GM18508 (cell line): ENCODE results near the gene RAD51AP2.
"Not testable (repeated sequence)": the region's sequence is repeated elsewhere in the genome, so short reads cannot be mapped to it uniquely, and the experiment has no call there.

Experiments
- ATAC-seq: cut with Tn5 transposase; IDR thresholded peaks from one replicate; pipeline ENCODE4 v1.9.1; 2021; ENCODE audit warnings: moderate number of reproducible peaks; ENCODE audit not compliant: insufficient read depth, unreplicated experiment

Gene RAD51AP2

DNA sequence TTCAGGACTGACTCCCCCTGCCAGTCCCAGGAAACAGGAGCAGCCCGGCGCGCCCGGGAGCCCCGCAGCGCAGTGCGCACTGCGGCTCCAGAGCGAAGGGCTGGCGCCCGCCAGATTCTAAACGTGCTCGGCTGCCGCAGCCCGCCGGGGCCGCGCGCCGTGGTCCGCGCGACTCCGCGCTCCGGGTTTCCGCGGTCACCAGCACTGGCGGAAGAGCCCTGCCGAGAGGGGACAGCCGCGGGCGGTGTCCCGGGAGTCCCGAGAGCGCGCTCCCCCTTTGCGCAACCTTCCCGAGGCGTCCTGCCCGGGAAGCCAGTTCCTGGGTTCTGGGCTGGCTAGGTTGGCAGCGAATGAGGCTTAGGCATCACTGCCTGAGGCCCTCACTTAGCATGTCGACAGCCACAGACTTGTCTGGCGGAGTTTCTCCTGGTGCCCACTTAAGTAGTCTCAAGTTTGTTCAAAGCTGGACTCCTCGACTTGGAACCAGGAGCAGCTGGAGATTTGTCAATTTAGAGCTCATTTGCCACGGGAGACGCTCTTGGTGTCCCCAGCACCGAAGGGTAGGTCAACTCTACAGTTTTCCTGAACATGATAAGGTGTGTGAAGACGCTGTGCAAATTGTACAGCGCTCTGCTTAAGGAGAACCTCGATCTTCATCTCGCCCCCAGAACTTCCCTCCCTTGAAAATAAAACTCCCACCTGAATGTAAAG lies 20.8 kb upstream of the RAD51AP2 start:
- no peak for ATAC-seq

DNA sequence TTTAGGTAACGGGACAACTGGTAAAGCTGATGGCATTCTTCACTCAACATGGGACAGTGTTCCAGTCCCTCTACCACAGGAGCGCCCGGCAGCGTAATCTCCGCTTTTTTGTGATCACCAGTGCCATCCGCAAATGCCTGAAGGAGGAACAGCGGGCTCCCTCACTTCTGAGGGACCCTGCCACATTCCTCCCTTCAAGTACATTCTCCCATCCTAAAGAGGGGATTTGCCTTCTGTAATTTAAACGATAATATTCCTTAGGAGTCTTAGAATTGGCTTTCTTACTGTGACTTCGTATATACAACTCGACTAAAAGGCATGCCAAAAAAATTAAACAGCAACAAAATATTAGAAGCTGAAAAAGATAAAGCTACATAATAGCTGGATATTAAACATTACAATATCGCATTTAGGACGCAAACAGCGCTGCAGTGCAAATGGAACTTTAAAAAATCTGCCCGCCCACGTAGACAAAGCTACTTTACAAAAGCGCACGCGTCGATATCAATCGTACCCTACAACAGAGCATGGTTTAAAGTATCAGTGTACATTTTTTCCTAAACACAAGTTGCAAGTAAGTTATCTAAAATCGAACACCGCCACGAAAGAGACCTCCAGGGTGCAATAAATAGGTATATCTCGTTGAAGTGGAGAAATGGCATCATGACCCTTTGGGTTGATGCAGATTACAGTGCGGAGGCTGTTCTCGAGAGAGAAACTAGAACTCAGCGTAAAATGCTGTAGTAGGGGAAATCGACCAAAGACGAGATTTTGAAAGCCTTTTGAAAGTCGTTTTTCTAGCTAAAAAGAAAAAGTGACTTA lies 20.0 kb upstream of the RAD51AP2 start:
- ATAC-seq = no peak

DNA sequence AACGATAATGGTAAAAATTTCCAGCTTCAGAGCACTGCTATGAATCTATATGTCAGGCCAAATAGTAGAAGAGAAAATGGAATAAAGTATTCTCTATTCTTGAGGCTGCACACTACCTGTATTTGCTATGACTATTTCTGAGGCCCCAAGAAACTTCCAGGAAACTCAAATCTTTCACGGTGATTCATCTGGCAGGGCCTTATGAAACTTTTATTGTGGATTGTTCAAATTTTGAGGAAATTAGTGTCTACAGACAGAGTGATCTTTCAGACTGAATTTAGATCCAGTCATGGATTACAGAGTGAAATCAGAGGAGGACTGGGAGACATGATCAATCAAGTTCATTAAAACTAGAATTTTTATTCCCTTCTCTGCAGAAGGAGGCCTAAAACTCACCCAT lies 18.2 kb upstream of the RAD51AP2 start:
- ATAC-seq = no peak

DNA sequence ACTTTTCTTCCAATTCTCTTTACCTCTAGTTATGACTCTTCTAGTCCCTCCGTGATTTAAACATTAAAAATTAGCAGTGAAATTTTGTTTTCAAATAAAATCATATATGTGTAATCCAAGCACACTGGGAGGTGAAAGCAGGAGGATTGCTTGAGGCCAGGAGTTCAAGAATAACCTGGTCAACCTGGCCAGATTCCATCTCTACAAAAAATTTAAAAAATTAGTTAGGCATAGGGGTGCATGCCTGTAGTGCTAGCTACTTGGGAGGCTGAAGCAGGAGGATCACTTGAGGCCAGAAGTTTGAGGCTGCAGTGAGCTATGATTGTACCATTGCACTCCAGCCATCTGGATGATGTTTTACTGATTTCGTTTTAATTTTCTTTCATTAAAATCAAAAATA lies 15.3 kb upstream of the RAD51AP2 start:
- ATAC-seq = no peak

DNA sequence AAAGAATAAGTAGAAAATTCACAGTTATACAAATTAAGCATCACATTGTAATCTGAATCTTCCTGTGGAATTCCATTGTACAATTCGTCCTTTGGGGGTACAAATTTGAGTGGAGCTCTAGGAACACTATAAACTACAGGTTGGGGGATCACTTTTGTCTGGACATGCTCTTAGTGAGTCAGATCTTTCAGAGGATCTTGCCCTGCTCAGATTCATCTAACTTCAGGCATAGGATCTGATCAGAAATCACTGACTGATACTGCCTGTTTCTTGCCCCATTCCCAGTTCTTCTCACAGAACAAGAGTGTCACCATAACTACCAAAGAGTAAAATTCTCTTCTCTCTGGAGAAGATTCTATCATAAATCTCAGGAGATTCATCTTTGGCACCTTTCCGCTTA lies 11.5 kb upstream of the RAD51AP2 start:
- ATAC-seq = no peak

DNA sequence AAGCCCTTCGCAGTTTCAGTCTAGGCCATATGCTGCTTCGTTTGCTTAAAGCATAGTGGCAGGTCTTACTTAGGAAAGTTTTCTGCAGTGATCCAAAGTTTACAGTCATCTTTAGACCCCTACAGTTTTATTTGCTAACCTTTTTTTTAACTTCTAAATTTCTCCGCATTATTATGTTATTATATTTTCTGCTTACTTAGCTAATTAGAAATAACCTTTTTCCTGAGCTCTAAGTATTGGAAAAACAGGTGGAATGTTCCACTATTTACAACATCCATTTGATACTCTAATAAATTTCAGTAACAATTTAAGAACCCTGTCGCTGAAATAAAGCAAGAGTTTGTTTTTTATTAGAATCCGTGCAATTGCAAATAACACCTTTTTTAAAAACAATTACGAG lies 4.1 kb upstream of the RAD51AP2 start:
- no peak for ATAC-seq

DNA sequence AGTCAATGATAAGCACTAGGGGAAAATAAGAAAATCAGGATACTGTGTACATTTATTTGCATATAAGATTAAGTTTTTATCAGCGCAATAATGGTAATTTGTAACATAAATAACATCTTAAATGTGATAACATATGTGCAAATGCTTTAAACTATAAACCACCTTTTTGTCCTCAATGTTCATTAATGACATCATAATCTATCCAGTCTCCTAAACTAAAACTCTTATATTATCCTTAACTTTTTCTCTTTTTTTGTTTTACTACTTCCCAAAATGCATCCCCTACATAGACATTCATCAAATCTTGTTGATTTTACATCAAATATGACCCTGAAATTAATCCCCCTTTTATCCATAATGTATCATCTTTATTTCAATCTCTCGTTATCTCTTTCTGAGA lies 3.4 kb upstream of the RAD51AP2 start:
- ATAC-seq = no peak

DNA sequence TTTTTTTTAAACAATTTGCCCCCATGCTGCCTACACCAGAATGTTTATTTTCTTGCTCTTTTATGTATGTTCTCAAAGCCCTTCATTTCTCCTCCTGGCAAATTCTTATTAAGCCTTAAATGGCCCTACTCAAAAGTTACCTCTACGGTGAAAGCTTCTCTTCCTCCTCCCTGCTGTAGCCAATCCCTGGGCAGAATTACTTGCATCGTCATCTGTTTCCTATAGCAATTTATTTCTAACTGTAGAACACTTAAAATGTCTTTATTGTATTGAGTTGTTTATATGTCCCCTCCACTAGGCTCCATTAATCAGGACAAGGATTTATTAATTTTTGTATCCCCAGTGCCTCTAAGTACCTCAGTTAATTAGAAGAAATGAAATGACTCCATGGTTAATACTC lies 2.5 kb upstream of the RAD51AP2 start:
- no peak for ATAC-seq

DNA sequence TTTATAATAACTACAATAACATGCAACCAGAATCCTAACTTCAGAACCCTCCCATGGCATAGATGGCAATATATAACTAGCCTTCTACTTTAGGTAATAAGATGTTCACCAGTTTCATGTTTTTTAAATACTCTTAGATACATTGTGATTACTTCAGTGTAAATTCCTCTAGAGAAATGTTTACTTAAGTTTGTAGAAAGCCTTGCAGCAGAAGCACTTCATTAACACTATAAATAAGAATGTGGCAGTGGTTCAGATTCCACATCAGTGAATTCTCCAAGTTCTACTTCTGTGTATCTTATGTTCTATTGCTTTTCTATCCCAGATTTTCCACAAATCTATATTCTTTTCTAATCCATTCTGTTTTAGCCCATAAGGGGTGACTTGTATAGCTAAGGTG lies 1.2 kb upstream of the RAD51AP2 start:
- ATAC-seq = no peak

DNA sequence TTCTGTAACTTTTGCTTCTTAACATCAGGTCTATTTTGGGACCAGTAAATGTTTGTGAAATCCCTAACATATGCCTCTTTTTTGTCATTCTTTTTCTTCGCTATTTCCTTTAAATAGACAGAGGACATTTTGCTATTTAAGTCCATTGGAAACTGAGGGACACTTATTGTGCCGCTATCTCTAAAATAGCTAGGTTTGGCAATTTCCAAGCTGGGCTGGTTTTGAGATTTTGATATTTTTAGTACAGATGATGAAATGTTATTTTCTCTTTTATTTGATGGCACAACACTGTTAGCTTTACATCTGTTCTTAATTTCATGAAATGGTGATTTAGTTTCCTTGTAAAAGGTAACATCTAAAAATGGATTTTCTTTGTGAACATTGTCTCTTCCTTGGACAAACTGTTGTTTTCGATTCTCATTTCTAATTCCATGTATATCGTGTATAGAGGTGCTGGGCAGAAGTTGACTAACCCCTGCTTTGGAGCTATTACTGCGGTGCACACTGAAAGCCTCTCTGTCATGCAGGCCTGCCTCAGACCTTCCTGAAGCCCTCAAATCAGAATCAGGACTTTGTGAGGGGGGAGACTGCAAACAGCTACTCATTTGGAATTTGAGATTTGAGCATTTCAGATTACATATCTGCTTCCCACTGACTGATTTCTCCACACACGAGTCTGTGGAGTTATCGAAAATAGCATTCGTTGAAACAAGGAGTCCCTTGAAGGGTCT lies 594 bp downstream of the RAD51AP2 start:
- peak; percentile 14 for ATAC-seq

DNA sequence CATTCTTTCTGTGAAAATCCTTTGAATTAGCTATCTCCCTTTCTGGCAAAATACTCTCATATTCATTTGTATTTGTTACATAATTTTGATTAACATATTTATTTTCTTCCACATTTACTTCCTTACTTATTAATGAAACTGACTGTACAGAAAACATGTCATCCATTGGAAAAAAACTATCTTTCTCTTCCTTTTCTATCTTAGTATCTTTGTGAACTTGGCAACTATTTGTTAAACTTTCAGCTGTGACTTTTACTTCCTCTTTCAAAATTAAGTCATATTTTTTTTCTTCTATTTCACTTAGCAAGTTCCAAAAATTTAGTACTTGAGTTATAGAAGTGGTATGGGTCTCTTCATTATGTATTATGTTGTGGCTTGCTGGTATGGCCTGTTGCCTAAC lies 2.6 kb downstream of the RAD51AP2 start:
- peak; percentile 36 for ATAC-seq

DNA sequence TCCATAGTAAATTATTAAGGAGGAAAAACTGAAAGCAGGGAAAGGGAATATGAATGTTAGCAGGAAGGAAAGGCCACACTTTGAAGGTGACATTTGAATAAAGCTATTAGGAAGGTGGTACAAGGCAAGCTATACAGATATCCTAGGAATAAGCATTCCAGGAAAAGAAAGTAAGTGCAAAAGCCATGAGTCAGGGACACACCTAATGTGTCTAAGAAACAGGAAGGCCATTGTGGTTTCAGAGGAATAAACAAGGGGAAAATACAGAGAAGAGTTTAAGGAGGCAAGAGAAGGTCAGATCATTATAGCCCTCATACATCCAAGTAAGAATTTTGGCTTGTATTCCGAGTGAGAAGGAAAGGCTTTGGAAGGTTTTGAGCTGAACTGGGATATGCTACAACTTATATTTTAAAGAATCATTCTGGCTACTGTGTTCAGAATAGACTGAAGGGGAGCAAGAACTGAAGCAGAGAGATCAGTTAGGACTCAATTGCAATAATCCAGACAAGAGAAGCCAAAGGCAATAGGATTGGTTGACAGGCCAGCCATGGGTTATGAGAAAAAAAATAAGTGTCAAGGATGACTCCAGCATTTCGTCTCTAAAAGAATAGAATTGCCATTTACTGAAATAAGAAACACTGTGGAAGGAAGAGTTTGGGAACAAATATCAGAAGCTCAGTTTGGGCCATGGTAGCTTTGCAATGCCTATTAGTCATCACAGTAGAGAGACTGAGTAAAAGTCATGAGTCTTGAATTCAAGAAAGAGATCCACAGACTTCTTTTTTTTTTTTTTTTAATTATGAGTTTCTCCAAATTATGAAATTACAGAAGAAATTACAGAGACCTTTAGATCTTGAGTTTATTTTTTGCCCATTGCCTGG lies 11.3 kb downstream of the RAD51AP2 start:
- no peak for ATAC-seq

DNA sequence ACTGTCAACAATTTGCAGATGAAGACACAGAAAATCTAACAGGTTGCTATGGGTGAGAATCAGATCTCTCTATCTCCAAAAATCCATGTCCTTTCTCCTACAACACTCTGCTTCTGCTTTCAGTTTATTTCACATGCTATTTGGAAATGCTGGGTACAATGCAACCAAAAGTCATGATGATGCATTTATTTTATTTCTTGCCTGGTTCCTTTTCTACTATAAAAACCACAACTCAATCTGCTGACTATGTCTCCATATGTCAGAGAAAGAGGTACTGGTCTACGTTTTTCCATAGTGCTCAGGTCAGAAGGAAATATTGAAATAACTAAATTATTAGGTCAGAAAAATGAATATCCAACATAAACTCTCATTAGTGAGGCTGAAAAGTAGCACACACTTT lies 20.5 kb downstream of the RAD51AP2 start:
- ATAC-seq = no peak

DNA sequence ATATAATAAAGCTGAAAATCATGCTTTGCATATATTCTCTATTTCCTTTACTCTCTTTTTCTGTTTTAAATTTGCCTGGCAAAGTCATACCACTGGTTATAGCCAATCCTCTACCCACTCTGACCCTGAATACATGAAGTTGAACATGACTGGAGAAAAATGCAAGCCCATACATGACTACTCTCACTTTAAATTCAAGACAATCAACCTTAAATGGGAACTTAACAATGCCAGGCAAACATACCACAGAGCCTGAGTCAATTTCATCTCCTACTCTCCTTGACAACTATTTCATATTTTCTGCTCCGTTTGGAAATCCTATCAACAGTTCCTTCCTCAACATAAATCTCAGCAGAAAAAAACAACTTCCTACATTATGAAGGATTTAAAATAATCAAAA lies 22.6 kb downstream of the RAD51AP2 start:
- no peak for ATAC-seq

DNA sequence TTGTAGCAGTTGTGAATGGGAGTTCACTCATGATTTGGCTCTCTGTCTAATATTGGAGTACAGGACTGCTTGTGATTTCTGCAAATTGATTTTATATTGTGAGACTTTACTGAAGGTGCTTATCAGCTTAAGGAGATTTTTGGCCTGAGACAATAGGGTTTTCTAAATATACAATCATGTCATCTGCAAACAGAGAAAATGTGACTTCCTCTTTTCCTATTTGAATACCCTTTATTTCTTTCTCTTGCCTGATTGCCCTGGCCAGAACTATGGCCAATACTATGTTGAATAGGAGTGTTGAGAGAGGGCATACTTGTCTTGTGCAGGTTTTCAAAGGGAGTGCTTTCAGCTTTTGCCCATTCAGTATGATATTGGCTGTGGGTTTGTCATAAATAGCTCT lies 28.1 kb downstream of the RAD51AP2 start:
- ATAC-seq = not testable (repeated sequence)

DNA sequence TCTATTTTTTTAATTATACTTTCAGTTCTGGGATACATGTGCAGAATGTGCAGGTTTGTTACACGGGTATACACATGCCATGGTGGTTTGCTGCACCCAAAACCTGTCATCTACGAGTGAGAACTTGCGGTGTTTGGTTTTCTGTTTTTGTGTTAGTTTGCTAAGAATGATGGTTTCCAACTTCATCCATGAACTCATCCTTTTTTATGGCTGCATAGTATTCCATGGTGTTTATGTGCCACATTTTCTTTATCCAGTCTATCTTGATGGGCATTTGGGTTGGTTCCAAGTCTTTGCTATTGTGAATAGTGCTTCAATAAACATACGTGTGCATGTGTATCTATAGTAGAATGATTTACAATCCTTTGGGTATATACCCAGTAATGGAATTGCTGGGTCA lies 29.6 kb downstream of the RAD51AP2 start:
- not testable (repeated sequence) for ATAC-seq

DNA sequence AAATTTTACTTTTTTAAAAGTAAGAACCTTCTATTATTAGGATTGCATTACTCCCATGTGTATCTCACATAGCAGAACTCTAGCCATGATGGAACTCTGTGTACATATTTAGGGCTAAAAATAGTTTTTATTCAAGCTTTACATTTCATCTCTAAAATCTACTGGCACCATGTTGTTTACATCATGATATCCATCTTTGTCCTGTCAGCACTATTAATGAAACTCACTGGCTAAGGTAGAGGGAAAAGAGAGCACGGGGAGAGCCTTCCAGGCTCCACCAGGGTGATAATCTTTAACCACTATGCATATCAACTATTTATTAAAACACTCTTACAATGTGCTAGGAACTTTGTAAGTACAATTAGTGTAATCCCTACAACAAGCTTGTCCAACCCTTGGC lies 34.7 kb downstream of the RAD51AP2 start:
- ATAC-seq = no peak

DNA sequence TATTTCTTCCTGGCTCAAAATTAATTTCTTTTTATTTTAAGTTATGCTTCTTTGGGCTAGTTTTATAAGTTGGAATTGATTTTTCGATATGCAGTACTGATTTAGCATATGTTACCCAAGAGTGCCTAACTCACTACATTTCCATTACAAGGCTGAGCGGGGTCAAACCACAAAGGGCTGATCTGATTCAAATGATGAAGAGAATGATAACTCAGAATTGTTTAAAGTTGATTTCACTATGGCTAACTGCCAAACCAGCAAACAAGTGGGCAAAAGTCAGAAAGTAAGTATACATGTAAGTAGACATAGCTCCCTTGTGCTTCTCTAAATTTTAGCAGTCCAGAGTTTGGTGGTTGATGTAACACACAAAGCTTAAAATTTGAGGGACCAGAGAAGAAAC lies 35.6 kb downstream of the RAD51AP2 start:
- ATAC-seq = no peak

DNA sequence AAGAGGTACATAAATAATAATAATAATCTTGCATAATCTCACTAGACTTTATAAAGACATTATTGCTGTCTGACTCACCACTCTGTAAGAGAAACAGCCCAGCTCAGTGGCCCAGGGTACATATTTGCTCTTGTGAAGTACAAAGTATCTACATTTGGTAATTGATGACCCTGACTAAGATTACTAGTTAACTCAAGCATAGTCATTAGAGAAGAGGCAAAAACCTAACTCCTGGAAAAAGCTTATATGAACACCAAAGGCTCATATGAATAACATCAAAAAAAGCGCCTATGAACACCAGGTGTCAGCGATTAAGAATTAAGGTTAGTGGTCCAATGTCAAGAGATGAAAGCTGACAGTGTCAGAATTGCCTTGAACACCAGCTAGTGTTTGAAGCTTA lies 38.4 kb downstream of the RAD51AP2 start:
- ATAC-seq = no peak

DNA sequence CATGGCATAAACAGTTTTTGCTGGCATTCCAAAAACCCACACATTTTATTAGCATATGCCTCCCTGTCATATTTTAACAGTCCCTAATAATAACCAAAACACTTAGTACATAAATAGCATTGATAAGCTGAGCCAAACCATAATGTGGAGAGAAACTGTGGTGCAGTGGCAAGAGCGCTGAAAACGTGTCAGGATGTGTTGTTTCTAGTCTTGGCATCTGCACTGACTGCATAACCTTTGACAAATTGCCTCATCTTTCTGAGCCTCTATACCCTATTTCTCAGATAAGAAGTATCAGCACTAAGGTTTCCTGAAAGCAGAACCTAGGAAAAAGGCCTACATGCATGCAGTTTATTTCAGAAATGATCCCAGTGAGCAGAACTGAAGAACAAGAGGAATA lies 41.4 kb downstream of the RAD51AP2 start:
- ATAC-seq = no peak
